GM04504 (cell line): ENCODE measurements around the gene NAXD.
"Not testable (repeated sequence)": the region's sequence is repeated elsewhere in the genome, so short reads cannot be mapped to it uniquely, and the experiment has no call there.

Experiments
- DNase-seq: peaks from one replicate; pipeline ENCODE4 v3.0.0-alpha.2; 2012; ENCODE audit warnings: low read depth

The NAXD gene

GRCh38 chr13:110644892-110645521, 29.7 kb downstream of the NAXD start:
- DNase-seq, result no peak

DNA sequence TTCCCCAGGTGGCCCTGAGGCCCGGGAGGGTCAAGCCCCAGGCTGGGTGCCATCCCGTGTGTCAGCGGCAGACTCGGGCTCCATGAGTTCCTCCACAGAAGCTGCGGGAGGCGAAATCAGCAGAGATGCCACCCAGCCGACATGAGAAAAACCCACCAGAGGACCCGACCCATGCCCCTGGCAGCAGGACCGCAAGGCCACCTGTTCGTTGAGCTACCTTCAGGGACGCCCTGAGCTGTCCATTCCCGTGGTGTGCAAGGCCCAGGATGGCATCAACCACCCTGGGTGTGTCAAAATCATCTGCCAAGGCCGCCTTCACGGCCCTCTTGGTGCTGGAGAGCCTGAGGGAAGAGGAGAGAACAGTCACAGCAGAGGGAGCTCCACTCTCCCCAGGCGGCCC, 30.4 kb downstream of the NAXD start:
- DNase-seq, result no peak

GRCh38 chr13:110646442-110647364, 31.4 kb downstream of the NAXD start:
- DNase-seq, result no peak

DNA sequence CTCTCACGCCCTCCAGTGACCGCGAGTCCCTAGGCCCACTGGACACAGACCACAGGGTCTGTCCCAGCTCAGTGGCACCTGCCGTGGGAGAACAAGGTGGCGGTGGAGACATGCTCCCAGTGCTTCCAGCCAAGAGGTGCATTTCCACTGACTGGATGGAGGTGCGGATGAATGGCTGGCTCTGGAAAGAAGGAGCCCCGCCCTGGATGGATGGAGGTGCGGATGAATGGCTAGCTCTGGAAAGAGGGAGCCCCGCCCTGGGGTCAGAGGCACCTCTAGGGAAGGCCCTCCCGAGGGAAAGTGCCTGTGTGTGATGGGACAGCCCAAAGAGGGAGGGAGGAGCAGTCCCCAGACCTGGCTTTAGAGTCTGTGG, 32.0 kb downstream of the NAXD start:
- no peak for DNase-seq

- no peak for DNase-seq
These were observed 32.9 kb downstream of the NAXD start for GRCh38 chr13:110648146-110648819.

- DNase-seq, result no peak
These were observed 33.6 kb downstream of the NAXD start for GRCh38 chr13:110648848-110649421.

DNA sequence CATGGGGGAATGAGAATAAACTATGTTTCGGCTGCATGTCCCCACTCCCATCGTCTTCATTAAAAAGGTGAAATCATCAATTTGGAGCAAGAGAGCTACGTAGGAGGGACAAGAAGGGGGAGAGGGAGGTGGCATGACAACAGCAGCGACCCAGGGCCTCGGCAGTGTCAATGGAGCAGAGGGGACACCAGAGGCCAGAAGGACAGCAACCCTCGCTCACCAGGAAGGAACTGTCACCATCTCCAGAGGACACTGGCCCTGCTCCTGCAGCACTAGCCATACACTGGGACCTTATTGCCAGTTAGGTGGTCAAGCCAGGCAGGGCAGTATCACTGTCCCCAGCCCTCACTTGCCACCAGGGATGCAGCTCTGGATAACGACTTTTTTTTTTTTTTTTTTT, 34.2 kb downstream of the NAXD start:
- no peak for DNase-seq

DNA sequence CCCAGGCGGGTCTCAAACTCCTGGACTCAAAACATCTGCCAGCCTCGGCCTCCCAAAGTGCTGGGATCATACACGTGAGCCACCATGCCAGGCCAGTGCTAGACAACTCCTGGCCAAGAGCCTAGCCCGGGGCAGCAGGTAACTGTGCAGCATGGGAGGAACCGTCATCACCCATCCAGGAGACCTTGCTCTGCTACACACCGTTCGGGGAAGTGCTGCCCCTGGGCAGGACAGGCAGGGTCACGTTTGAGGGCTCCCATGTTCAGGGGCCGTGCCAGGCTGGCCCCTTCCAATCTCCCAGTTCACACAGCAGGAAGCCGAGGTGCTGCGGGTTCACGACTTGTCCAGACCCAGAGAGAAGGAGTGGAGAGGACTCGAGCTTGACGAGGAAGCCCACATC, 35.1 kb downstream of the NAXD start:
- DNase-seq, result no peak

DNA sequence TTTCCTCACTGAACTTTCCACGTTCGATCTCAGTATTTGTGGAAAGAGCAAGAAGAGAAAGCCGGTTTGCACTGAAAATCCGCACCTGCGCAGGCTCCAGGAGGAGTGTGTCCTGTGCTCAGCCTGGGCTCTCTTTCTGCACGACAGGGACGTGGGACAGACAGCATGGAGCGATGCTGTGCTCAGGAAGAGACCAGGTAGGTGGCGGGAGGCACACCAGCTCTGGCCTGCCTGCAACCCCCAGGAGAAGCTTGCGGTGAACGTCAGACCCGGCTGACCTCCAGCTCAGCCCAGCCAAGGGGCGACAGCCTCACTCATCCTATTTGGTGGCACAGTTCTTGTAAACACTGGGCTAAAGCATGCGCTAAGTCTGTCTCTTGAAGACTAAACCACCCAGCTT, 35.9 kb downstream of the NAXD start:
- no peak for DNase-seq

DNA sequence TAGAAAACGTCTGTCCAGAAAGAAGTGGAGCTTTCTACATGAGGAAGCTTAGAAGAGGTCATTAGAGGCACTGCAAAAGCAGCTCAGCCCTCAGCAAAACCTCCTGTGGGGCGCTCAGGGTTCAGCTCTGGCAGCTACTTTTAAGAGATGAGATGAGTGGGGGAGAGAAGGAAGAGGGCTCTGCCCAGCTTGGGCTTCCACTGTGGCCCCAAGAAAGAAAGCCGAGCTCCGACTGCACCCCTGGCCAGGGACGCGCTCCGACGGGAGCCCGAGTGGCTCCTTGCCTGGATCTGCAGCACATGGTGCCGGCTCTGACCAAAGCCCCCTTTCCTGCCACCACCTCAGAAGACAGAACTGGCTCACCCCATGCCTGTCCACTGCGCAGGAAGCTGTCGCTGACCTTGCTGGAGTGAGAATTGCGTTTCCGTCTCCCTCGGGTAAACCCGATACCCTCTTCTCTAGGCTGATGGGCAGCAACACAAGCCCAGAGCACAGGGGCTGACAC, 36.4 kb downstream of the NAXD start:
- no peak for DNase-seq

- no peak for DNase-seq
These were observed 36.9 kb downstream of the NAXD start for GRCh38 chr13:110652231-110652730.

DNA sequence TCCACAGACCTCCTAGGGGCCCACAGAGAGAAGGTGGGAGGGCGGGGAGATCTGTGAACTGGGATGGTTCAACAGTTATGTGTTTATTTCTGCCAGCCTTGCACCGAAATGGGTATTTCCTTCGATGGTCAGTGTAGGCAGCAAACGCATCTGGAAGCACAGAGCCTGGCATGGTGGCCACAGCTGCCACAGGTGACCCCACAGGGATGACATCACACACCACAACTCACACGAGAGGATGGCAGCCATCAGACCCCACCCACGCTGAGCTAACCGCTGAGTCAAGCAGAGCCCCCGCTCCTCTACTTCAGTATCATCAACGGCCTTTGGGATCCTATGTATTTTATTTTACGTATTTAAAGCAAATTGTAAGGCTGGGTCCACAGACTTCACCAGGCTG, 37.4 kb downstream of the NAXD start:
- no peak for DNase-seq

- DNase-seq, result no peak
These were observed 37.9 kb downstream of the NAXD start for GRCh38 chr13:110653271-110653670.

DNA sequence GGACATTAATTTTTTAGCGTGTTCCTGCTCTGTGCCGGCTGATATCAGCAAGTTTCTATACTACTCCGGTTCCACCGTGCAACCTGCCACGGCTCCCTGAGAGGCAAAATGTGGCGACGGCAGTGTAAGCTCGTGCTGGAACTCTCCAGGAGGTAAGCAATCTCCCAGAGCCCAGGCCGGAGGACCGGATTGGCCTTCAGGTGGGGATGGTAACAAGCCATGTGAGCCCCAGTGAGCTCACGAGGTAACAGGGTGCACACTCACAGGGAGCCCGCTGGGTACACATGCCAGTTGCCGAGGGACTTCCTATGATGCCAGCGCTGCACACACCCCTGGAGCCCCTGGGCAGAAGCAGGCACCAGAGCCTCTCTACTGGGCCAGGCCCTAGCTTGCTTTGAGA, 38.5 kb downstream of the NAXD start:
- DNase-seq, result no peak

DNA sequence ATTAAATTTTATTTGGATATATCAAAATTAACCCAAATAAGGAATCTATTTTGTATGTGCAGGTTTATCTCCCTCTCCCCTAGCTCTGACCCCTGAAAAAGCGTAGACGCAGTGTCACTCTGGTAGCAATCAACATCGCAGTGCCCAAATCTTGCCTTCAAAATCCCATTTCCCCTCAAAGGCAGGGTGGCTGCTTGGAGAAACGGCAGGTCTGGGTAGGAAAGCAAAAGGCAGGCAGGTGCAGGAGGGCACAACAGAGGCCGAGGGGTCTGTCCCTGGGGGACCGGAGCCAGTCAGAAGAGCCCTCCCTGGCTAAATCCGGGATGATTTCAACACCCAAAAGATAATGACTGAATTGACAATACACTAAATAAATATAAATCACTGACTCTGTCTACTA, 41.9 kb downstream of the NAXD start:
- DNase-seq, result no peak

DNA sequence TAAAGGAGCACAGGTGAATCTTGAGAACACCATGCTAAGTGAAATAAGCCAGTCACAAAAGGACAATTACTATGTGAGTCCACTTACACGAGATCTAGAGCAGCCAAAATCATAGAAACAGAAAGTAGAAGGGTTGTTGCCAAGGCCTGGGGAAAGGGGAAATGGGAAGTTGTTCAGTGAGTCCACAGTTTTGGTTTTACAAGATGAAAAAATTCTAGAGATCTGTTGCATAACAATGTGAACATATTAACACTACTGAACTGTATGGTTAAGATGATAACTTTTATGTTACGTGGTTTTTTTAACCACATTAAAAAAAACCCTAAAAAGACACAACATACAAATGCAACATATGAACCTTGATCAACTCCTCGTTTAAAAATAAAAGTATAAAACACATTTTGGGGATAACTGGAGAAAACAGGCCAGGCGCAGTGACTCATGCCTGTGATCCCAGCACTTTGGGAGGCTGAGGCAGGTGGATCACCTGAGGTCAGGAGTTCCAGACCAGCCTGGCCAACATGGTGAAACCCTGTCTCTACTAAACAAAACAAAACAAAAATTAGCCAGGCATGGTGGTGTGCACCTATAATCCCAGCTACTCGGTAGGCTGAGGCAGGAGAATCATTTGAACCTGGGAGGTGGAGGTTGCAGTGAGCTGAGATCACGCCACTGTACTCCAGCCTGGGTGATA, 43.0 kb downstream of the NAXD start:
- DNase-seq, result not testable (repeated sequence)

- no peak for DNase-seq
These were observed 45.9 kb downstream of the NAXD start for GRCh38 chr13:110661256-110661655.

GRCh38 chr13:110662091-110662490, 46.7 kb downstream of the NAXD start:
- no peak for DNase-seq

- no peak for DNase-seq
These were observed 47.6 kb downstream of the NAXD start for GRCh38 chr13:110662777-110663443.

DNA sequence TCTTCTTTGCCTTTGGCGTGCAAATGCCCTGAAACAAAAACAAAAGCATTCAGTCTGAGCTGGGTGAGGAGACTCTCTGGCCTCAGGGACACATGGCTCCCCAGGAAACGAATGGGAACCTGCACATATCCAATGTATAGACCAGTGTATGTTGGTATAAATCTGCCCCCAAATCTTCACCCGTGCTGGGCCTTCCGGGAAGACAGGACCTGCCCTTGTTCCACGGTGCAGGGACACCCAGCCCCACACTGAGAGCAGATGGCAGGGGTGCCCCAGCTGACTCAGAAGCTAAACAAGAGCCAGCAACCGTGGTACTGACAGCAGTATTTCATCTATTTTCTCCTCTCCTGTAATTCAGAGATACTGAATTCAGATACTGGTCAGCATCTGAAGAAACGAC, 48.1 kb downstream of the NAXD start:
- no peak for DNase-seq

- DNase-seq, result no peak
These were observed 48.7 kb downstream of the NAXD start for GRCh38 chr13:110664041-110664440.
